Measurements from ENCODE around the gene SLC24A3. TPM values are rescaled to one million over a fixed set of nuclear protein-coding genes. Genes with fewer than 3 reads are reported as not detected.

The SLC24A3 gene
- total RNA-seq, 1 experiment from 2014 or later = not detected

DNA sequence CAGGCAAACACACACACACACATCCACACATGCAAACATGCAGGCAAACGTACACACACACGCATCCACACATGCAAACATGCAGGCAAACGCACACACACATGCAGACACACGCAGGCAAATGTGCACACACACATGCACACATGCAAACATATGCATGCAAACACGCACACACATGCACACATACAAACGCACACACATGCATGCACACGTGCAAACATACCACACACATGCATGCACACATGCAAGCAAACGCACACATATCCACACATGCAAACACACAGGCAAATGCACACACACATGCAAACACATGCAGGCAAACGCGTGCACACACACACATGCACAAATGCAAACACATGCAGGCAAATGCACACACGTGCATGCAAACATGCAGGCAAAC, 498.7 kb downstream of the SLC24A3 start:
- Histone ChIP-seq H3F3A (ENCODE audit: insufficient read depth, low read depth) (no peaks in the 10 kb centered on the region), H3K4me2 (no peak overlapping the region), H3K79me2 (ENCODE audit: low read depth) (no peaks in the 10 kb centered on the region), H3K9me3 (ENCODE audit: insufficient read depth, low read depth) (no peaks in the 10 kb centered on the region), H3K27ac (no peak overlapping the region), H3K4me3 (no peak overlapping the region), H2AFZ (no peak overlapping the region), H3K27me3 (ENCODE audit: insufficient read depth, low read depth) (peaks cover 20% of the 10 kb centered on the region; the same call in 1 of the 2 replicates), H3K9me2 (ENCODE audit: insufficient read depth) (no peaks in the 10 kb centered on the region), H4K20me1 (ENCODE audit: insufficient read depth) (no peaks in the 10 kb centered on the region), H3K4me1 (replicated peaks; ENCODE audit: insufficient read depth) (no peaks in the 10 kb centered on the region), H3K36me3 (ENCODE audit: low read depth) (no peaks in the 10 kb centered on the region)
- POLR2A ChIA-PET (ENCODE audit: unreplicated experiment) = no interaction called here
- no peak for DNase-seq
- CTCF ChIA-PET = no interaction called here
- no TSS peak for BruUV-seq (replicated peaks)
- TF ChIP-seq EZH2 (IDR thresholded peaks at IDR 0.05; ENCODE audit: low read depth) = no peak
- TF ChIP-seq, protein P1, sequence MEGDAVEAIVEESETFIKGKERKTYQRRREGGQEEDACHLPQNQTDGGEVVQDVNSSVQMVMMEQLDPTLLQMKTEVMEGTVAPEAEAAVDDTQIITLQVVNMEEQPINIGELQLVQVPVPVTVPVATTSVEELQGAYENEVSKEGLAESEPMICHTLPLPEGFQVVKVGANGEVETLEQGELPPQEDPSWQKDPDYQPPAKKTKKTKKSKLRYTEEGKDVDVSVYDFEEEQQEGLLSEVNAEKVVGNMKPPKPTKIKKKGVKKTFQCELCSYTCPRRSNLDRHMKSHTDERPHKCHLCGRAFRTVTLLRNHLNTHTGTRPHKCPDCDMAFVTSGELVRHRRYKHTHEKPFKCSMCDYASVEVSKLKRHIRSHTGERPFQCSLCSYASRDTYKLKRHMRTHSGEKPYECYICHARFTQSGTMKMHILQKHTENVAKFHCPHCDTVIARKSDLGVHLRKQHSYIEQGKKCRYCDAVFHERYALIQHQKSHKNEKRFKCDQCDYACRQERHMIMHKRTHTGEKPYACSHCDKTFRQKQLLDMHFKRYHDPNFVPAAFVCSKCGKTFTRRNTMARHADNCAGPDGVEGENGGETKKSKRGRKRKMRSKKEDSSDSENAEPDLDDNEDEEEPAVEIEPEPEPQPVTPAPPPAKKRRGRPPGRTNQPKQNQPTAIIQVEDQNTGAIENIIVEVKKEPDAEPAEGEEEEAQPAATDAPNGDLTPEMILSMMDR (conservative IDR thresholded peaks at IDR 0.05) = no peak
- intact Hi-C loops (cut with micrococcal nuclease; ENCODE audit: unreplicated experiment) = no loop called here

GRCh38 chr20:19712721-19713260, 500.3 kb downstream of the SLC24A3 start:
- POLR2A ChIA-PET (ENCODE audit: unreplicated experiment) = no interaction called here
- no peak for DNase-seq
- TF ChIP-seq, protein P1 (conservative IDR thresholded peaks at IDR 0.05) = no peak
- no peak for TF ChIP-seq EZH2 (IDR thresholded peaks at IDR 0.05; ENCODE audit: low read depth)
- Histone ChIP-seq H3K27me3 (ENCODE audit: insufficient read depth, low read depth) (peaks cover 13% of the 10 kb centered on the region; the same call in 1 of the 2 replicates), H3K4me3 (no peak overlapping the region), H3K4me2 (no peak overlapping the region), H3K36me3 (ENCODE audit: low read depth) (no peaks in the 10 kb centered on the region), H3K4me1 (replicated peaks; ENCODE audit: insufficient read depth) (no peaks in the 10 kb centered on the region), H3F3A (ENCODE audit: insufficient read depth, low read depth) (no peaks in the 10 kb centered on the region), H3K9me2 (ENCODE audit: insufficient read depth) (no peaks in the 10 kb centered on the region), H3K27ac (no peak overlapping the region), H3K79me2 (ENCODE audit: low read depth) (no peaks in the 10 kb centered on the region), H2AFZ (no peak overlapping the region), H3K9me3 (ENCODE audit: insufficient read depth, low read depth) (no peaks in the 10 kb centered on the region), H4K20me1 (ENCODE audit: insufficient read depth) (no peaks in the 10 kb centered on the region)
- BruUV-seq (replicated peaks) = no TSS peak
- intact Hi-C loops (cut with micrococcal nuclease; ENCODE audit: unreplicated experiment) = no loop called here
- CTCF ChIA-PET = no interaction called here

- no TSS peak for BruUV-seq (replicated peaks)
- H3K27ac ChIP-seq = no peak overlapping the region
- POLR2A ChIA-PET (ENCODE audit: unreplicated experiment) = interaction anchor here (0.6 kb wide), 1 partner anchor 1575 kb away, joined by 4 read pairs; no protein-coding TSS in a partner anchor
Observed at GRCh38 chr20:19713822-19714578, 501.6 kb downstream of the SLC24A3 start.

More at GRCh38 chr20:19713822-19714578, 501.6 kb downstream of the SLC24A3 start:
- Histone ChIP-seq H3K4me1 (replicated peaks; ENCODE audit: insufficient read depth) (no peaks in the 10 kb centered on the region), H2AFZ (no peak overlapping the region), H3K36me3 (ENCODE audit: low read depth) (no peaks in the 10 kb centered on the region), H3K4me2 (no peak overlapping the region), H3K27me3 (ENCODE audit: insufficient read depth, low read depth) (peaks cover 3% of the 10 kb centered on the region; the same call in 1 of the 2 replicates), H3K4me3 (no peak overlapping the region), H3K79me2 (ENCODE audit: low read depth) (no peaks in the 10 kb centered on the region), H4K20me1 (ENCODE audit: insufficient read depth) (no peaks in the 10 kb centered on the region), H3F3A (ENCODE audit: insufficient read depth, low read depth) (no peaks in the 10 kb centered on the region), H3K9me3 (ENCODE audit: insufficient read depth, low read depth) (peaks cover 4% of the 10 kb centered on the region; the same call in 1 of the 2 replicates), H3K9me2 (ENCODE audit: insufficient read depth) (no peaks in the 10 kb centered on the region)
- intact Hi-C loops (cut with micrococcal nuclease; ENCODE audit: unreplicated experiment) = no loop called here
- CTCF ChIA-PET = interaction anchor here (0.6 kb wide), 2 partner anchors 93 to 261 kb away, joined by 10 to 12 read pairs; no protein-coding TSS in a partner anchor
- DNase-seq = no peak
- TF ChIP-seq, protein P1 (conservative IDR thresholded peaks at IDR 0.05) = no peak
- TF ChIP-seq EZH2 (IDR thresholded peaks at IDR 0.05; ENCODE audit: low read depth) = no peak

Measured in PC-9 (cell line).